ENCODE measurements around the gene PIGR.

Gene PIGR

GRCh38 chr1:206946261-206946660 lies at the start of gene PIGR:
Gene PIGR (minus strand): TSS chr1:206946466. CDS start chr1:206940531, 5,935 bp downstream.
- no peak for DNase-seq (ENCODE audit: low read depth)

- DNase-seq (ENCODE audit: low read depth): no peak
Observed at GRCh38 chr1:206992790-206993189, 46.5 kb upstream of the PIGR start.

GRCh38 chr1:206987873-206988272 lies 41.6 kb upstream of the PIGR start:
- no peak for DNase-seq (ENCODE audit: low read depth)

GRCh38 chr1:206986885-206987284 lies 40.6 kb upstream of the PIGR start:
- DNase-seq (ENCODE audit: low read depth): no peak

GRCh38 chr1:206986402-206986801 lies 40.1 kb upstream of the PIGR start:
- no peak for DNase-seq (ENCODE audit: low read depth)

- DNase-seq (ENCODE audit: low read depth): no peak
Observed at GRCh38 chr1:206985162-206985749, 39.0 kb upstream of the PIGR start.

- peak; percentile 27 for DNase-seq (ENCODE audit: low read depth)
Observed at GRCh38 chr1:206982216-206982615, 36.0 kb upstream of the PIGR start.

GRCh38 chr1:206979379-206980043 lies 33.2 kb upstream of the PIGR start:
- no peak for DNase-seq (ENCODE audit: low read depth)

- DNase-seq (ENCODE audit: low read depth): no peak
Observed at GRCh38 chr1:206978259-206978658, 32.0 kb upstream of the PIGR start.

GRCh38 chr1:206975306-206975705 lies 29.0 kb upstream of the PIGR start:
- DNase-seq (ENCODE audit: low read depth): no peak

- DNase-seq (ENCODE audit: low read depth): no peak
Observed at GRCh38 chr1:206974140-206974539, 27.9 kb upstream of the PIGR start.

- DNase-seq (ENCODE audit: low read depth): no peak
Observed at GRCh38 chr1:206972728-206973127, 26.5 kb upstream of the PIGR start.

- no peak for DNase-seq (ENCODE audit: low read depth)
Observed at GRCh38 chr1:206971029-206971655, 24.9 kb upstream of the PIGR start.

GRCh38 chr1:206970446-206970845 lies 24.2 kb upstream of the PIGR start, which contains the start of gene FCAMR:
Gene FCAMR (minus strand): TSS chr1:206970460. CDS start chr1:206970125, 335 bp downstream.
- DNase-seq (ENCODE audit: low read depth): no peak

- DNase-seq (ENCODE audit: low read depth): no peak
Observed at GRCh38 chr1:206969090-206969489, 22.8 kb upstream of the PIGR start.

- no peak for DNase-seq (ENCODE audit: low read depth)
Observed at GRCh38 chr1:206967096-206967849, 21.0 kb upstream of the PIGR start.

GRCh38 chr1:206965781-206966180 lies 19.5 kb upstream of the PIGR start:
- DNase-seq (ENCODE audit: low read depth): no peak

GRCh38 chr1:206963740-206964139 lies 17.5 kb upstream of the PIGR start:
- no peak for DNase-seq (ENCODE audit: low read depth)

GRCh38 chr1:206963119-206963712 lies 16.9 kb upstream of the PIGR start:
- DNase-seq (ENCODE audit: low read depth): no peak

- no peak for DNase-seq (ENCODE audit: low read depth)
Observed at GRCh38 chr1:206962272-206962671, 16.0 kb upstream of the PIGR start.

GRCh38 chr1:206961668-206962067 lies 15.4 kb upstream of the PIGR start:
- DNase-seq (ENCODE audit: low read depth): no peak

GRCh38 chr1:206960676-206961386 lies 14.6 kb upstream of the PIGR start:
- DNase-seq (ENCODE audit: low read depth): no peak

Measured in activated T-cell treated with anti-CD3 and anti-CD28 coated beads for 48 hours (primary cell).